ENCODE results near the gene GDNF.
"Not testable (repeated sequence)": the region's sequence is repeated elsewhere in the genome, so short reads cannot be mapped to it uniquely, and the experiment has no call there.

The GDNF gene

DNA sequence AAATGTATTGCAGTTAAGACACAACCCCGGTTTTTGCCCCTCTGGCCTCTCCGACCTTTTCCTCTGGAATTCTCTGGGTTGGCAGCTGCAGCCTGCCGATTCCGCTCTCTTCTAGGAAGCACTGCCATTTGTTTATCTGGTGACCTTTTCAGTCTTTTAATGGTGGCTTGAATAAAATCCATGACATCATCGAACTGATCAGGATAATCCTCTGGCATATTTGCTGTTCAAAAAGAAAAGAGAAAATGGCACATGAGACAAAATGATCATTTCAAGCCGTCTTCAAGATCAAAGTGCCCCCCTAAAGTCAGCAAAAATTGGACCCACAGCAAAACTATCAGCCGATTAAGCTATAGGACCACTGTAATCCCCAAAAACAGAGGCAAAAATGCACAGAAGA is 23.9 kb downstream of the GDNF start:
- no peak for DNase-seq

DNA sequence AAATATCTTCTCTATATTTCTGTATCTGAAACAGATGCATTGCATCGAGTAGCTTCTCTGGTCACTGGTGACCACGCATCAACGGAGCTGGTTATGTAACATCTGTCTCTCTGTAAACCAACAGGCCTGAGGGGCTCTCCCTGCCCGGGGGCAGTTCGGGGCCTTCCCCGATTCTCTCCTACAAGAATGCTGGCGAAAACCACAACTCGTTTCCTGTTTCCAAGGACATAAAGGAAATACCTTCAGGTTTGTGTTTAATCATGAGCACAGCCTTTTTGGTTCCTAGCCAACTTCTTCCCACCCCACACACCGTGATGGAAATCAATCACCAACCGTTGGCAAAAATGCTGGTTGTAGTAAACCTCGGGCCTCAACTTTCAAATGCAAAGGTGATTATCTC is 25.1 kb downstream of the GDNF start:
- DNase-seq, result no peak

DNA sequence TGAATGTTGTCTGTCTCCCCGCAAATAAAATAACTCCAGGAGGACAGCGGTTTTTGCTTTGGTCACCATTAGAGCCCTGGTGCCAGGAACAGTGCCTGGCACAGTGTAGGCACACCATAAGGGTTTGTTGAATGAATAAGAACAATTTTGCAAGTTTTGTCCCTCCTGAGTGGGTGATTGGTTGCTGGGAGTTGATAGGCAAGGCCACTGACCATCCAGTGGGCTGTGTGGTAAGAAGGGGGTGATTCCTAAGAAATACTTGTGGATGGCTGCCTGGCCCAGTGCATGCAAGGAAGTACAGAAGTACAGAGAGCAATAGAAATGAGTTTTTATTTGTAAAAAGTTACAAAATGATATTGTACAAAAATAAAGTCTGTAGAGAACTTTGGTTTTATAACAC is 27.5 kb downstream of the GDNF start:
- DNase-seq, result no peak

DNA sequence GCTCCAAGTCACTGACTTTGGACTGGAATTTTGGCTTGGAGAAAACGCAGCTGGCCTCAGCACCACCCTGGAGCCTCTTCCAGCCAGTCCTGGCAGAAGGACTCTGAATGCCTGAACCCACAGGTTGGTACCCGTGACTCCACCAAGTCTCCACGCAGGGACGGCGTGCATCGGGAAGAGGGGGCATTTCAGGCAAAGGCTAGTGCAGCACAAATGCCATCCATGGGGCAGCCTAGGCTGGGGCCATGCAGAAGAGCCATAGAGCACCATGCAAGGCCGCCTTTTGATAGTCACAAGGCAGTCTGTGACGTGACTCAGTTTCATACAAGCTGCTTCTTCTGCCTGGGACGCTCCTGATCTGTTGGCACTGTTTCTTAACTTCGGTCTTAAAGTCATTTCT is 28.0 kb downstream of the GDNF start:
- DNase-seq, result no peak

DNA sequence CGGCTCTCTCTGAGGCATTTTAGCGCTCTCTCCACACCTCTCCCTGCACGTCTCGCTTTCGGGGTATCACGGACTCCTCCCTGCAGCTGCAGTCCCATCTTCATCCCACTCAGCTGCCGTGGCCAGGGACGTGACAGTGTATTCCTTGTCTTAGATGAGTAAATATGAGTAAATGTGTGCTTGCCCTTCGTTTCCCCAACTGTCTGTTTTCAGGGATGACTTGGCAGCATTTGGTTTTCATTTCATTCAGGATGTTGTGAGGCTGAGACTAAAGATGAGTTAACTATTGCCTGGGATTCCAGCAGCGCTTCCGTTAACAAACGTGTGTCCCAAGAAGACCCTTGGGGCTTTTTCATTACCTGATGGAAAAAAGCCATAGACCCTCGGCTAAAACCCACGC is 29.5 kb downstream of the GDNF start:
- no peak for DNase-seq

DNA sequence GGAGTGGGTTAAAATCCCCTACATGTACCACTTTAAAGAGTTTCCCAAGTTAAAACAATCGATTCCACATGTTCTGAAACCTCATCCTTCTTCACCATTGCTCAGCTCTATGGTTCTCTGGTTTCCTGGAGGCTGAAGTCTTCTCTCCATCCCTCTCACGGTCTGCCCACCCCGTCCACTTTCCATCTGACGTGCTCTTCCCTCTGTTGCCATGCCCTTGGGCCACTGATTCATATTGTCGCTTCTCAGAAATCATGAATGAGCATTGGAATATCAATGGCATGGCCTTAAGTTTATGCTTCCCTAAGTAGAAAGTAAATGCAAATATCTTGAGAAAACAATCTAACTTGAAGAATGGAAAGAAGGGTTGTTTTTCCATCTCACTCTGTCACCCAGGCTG is 30.9 kb downstream of the GDNF start:
- no peak for DNase-seq

DNA sequence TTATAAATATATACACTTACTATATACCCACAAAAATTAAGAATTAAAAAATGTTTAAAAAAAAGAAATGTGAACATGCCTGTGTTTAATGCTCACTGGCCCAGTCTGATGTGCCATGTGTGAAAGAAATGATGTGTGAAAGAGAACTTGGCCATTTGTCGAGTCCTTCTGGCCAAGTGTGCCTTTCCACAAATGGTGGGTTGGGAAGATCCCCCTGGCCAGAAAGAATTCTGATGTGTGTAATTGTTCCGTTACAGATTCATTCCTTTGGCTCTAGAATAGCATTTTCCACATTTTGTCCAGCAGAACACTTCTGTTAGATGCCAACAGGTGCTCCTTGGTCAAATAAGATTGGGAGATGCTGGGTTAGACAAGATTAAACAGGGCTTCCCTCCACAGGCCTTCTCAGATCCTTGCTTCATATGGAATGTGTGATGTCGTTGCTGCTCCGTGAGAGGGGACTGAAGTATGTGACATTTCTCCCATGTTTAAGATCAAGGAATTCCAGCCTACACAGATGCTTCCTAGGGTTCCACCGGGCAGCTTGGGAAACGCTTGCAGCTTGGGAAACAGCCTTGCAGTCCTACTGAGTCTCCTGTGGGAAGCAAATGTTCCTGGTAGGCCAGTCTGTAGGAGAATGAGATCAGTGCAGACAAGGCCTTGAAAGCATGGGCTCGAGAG is 32.1 kb downstream of the GDNF start:
- no peak for DNase-seq

DNA sequence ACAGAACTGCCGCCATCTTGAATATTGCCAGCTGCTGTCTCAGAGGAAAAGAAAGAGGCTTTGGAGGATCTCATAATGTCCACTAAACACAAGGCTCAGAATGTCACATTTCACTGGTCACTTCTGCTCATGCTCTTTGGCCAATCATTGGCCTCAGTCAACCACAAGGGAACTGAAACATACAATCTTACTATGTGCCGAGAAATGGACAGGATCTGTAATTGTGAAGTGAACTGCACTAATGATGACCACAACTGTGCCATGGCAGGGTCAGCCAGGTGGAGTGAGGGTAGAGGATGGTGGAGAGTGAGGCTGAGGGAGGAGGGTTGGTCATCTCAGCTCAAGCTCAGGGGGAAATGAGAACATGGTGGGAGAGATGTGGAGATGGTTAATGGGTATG is 32.8 kb downstream of the GDNF start:
- DNase-seq, result no peak

DNA sequence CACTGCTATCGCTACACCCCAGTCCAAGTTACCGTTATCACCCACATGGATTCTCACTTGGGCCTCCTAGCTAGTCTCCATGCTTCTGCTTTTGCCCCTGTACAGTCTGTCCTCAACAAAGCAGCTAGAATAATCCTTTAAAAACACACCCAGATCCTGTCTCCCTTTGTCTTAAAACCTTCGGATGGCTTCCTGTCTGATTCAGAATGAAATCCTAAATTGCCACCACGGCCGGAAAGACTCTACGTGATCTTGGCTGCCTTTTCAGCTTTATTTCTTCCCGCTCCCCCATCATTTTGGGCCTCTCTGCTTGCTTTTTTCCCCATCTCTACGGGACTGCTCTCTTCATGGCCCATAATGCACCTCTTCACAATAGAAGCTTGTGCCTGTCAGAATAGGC is 33.4 kb downstream of the GDNF start:
- DNase-seq, result no peak

DNA sequence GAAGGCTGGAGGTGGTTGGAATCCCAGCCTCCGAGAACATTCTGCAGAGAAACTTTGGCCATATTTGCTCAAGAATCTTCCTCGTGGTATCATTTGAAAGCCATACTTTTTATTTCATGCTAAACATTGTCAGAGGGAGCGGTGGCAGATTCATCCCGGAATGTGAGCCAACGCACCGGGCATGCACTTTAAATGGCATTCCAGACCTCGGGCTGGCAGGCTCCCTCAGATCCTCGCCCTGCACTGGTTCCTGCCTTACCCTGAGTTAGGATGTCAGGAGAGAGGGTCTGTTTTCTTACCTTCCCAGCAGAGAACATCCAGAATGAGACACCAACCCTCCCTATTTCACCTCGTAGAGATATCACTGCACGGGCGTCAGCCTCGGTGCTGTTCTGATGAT is 33.8 kb downstream of the GDNF start:
- DNase-seq, result no peak

DNA sequence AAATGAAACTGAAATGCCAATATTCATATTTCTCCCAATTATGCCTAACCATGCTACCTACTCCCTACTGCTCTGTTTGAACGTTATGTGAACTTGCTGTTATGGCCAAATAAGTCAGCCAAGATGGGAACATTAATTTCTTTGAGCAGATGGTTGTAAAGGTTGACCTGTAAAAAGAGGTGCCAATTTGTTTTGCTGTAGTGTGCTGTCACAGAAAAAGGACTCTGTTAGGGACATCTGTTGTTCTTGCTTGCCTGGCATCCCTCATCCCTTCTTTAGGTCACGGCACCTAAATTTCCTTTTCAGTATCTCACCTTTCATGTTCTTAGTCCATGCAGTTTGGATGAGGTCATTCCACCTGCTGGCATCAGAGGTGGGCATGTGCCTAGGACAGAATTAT is 35.4 kb downstream of the GDNF start:
- DNase-seq, result no peak

DNA sequence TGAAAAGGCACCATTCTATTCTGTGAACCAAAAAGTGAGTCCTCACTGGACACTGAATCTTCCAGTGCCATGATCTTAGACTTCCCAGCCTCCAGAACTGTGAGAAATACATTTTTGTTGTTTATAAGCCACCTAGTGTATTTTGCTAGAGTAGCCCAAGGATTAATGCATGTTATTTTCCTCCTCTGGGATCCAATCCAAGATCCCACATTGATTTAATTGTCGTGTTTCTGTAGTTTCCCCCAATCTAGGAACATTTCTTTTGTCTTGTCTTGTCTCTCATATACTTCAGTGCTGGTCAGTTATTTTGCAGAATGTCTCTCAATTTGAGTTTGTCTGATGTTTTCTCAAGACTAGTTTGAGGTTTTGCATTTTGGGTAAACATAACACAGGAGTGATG is 36.4 kb downstream of the GDNF start:
- DNase-seq, result no peak

DNA sequence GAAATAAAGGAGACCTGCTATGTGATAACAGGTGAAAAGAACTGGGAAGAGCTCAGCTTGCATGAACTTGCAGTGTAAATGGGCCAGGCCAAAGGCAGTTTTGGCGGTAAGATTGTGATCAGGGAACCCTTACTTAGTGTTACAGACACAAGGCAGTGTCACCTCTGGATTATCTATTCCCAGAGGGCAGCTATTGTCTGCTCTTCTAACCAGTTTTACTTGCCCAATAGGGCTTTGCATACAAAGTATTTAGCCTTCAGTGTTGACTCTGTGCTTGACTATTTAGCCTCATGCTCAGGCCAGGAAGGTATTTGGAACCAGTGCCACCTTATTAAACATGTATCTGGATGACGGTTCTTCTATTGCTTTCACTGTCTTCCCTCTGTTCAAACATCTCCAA is 38.3 kb downstream of the GDNF start:
- no peak for DNase-seq

DNA sequence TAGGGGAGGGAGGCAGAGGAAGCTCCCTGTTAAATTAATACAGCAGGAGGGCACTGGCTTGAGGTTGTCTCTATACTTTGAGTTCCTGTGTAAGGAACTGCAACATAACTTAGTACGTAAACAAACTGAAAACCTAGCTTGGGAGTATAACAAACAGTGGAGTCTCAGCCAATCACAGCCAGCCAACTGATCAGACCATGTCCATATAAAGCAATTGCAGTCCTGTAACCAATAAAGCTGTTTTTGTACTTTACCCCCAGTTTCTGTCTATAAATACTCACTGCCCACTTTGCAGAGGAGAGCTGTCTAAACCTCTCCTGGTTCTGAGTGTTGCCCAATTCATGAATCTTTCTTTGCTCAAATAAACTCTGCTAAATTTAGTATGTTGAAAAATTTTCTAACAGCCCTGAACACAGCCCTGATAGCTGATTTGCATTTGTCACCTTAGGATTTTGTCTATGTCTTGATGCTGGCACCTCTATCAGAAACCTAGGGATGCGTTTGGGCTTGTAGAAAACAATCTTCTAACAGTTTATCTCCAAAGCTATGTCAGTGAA is 39.9 kb downstream of the GDNF start:
- DNase-seq, result no peak

DNA sequence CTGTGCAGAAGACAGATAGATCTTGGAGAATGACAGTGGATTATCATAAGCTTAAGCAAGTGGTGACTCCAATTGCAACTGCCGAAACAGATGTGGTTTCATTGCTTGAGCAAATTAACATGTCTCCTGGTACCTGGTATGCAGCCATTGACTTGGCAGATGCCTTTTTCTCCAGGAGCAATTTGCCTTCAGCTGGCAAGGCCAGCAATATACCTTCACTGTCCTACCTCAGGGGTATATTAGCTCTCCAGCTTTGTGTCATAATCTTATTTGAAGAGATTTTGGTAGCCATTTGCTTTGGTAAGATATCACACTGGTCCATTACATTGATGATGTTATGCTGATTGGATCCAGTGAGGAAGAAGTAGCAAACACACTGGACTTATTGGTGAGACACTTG is 43.4 kb downstream of the GDNF start:
- DNase-seq, result not testable (repeated sequence)

DNA sequence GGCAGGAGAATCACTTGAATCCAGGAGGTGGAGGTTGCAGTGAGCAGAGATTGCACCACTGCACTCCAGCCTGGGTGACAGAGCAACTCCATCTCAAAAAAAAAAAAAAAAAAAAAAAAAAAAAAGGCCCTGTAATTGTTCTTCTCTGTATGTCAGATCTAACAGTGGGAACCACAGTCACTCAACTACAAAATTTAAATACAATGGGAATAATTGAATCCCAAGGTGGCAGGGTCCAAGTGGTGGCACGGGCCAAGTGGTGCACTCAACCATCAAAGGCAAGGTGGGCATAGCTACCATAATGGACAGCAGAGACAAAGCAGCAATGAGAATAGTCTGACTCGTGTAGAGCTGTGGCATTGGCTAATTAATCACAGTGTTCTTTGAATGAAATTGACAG is 44.5 kb downstream of the GDNF start:
- DNase-seq, result not testable (repeated sequence)

DNA sequence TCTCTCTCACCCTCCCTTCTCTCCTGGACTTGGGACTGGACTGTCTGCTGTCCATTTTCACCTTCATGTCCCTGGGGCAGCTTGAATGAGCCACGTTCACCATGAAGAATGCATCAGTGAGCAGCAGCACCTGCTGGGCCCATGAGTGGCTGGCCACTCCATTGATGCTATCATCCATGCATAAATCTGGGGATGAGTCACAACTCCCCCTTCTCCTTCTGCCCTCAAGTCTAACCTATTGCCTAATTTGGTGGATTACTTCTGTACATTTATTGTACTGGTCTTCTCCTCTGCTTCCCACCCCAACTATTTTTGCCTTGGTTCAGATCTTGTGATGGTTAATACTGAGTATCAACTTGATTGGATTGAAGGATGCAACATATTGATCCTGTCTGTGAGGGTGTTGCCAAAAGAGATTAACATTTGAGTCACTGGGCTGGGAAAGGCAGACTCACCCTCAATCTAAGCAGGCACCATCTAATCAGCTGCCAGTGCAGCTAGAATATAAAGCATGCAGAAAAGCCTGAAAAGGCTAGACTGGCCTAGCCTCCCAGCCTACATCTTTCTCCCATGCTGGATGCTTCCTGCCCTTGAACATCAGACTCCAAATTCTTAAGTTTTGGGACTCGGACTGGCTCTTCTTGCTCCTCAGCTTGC is 46.7 kb downstream of the GDNF start:
- DNase-seq, result no peak

DNA sequence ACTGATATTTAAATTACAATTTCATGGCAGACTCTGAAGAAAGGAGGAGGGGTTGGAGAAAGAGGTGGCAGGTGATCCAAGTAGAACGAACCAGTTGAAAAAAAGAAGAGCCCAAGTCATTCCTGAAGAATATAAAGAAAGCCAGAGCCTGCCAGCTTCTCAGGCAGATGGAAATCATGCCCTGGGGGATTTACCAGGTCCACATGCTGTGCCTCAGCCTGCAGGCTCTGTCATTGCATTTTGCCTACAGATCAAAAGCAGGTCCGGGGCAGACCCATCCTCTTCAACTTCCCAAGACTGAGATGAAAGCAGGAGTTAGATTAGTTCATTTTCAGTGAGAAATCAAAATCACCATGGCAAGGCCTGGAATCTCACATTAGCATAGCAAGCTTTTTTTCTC is 48.5 kb downstream of the GDNF start:
- no peak for DNase-seq

DNA sequence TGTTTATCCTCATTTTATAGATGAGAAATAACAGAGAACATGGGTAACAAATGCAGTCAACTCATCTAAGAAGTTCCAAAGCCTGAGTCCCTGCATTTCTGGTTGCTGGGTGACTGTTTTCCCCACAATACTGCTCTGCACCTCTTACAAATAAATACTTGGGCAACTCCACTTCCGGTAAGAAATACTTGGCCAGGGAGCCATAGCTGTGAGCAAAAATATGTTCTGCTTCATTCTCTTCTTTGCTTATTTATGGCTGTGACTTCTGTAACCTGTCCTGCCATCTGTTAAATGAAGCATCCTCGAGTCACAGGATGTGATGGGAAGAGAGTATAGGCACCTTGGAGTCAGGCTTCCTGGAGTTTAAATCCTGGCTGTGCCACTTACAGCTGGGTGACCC is 49.9 kb downstream of the GDNF start:
- DNase-seq, result no peak

DNA sequence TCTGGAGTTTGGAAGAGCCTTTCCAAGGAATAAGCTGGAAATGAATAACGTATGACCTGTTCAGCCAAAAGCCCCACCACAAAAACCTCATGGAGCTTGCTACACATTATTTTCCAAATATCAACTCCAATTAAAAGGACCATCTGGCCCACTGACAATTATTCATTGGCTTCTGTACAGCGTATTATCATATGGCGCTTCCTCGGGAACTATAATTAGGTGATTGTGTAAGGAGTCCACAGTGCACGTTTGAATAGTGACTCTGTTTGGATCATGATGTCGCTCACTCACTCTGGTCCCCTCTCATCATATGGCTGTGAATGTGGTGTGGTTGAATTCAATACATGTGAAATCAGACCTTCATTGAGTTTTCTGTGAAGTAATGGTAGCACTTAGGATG is 52.1 kb downstream of the GDNF start:
- no peak for DNase-seq

DNA sequence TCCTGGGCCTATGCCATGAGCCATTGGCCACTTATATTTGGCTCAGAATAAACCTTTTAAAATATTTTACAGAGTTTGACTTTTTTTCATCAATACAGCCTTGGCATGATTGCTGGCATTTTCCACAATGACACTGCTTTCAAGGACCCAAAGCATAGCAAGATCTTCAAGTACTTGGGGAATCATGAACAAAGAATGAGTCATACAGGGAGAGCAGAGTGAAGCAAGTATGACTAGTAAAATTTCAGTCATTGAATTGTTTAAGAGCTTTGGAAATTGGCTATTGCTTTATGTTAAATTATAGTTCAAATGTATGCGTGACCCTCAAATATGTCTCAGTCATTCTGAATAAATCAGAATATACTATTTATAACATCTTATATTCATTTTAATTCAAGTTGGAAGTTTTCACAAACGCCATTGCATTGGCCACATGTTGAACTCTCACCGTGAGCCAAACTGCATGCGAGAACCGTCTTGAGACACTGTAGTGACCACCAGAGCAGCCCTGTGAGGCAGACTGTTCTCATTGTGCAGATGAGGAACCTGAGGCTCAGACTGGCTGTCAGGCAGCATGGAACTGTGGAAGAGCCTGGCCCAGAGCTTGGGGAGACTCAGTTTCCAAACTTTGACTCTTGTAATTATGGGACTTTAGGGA is 52.9 kb downstream of the GDNF start:
- DNase-seq, result no peak

DNA sequence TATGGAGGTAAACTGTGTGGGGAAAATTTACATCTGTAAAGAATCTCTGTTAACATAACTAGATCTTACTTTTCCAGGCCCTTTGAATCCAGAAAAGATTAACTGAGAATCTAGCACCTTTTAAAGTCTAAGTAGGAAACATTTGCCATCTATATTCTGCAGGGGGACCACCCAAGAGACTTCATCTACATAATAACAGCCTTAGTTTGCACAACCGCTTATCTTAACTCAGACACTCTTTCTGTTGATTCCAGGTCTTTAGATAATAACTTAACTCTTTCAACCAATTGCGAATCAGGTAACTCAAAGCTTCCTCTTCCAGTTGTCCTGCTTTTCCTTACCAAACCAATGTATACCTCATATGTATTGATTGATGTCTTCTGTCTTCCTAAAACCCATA is 53.4 kb downstream of the GDNF start:
- DNase-seq, result no peak

DNA sequence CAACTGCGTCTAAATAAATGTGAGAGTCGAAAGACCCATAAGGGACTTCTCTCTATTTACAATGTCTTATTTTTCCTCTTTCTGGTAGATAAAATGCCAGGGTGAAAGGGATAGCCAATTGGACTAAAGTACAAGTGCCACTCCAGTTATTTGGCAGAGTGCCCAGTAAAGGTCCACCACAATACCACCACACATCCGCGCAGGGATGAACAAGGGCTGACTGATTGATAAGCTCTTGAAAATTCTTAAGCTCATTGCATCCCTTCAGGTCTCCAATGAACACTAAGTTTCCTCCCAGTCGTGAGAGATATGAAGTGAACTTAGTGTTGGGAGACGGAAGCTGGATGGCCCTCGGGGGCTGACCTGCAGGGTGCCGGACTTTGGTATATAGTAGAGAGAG is 58.4 kb downstream of the GDNF start:
- DNase-seq, result not testable (repeated sequence)

DNA sequence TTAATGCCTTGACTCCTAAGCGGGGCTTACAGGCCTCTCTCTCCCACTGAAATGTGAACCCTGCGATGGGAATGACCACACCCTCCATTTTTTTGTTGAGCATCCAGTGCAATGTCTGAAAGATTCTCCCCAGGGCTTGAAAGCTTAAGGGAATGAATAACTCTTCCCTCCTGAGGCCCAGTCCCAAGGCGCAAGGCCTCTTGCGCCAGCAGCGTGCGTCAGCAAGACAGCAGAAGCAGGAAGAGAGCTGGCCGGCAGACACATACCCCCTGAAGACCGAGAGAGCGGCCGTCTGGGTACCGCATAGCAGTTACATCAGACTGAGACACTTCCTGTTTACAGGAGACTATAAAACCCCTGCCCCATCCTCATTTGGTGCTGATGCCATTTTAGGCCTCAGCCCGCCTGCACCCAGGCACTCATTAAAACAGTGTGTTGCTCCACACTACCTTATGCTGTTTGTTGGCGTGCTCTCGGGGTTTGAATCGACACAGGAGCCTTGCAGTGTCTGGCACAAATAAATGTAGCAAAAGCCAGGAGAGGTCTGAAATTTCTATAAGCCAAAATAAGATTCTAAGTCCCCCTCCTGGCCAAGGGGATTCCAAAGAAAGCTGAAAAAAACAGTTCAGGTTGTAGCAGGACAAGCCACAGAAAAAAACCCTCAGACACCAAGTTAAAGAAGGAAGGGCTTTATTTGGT is 62.3 kb downstream of the GDNF start:
- DNase-seq, result no peak

Measured in stimulated activated naive CD4-positive, alpha-beta T cell treated with Interleukin-2 at 50 U/mL for 16 hours (primary cell).